Uterus (tissue), 4 donors: ENCODE results near the gene ACAP2. TPM values are rescaled to one million over a fixed set of nuclear protein-coding genes. Genes with fewer than 3 reads are reported as not detected.

ENCODE experiments used
- DNase-seq, 2 donors: peaks; one replicate each; pipeline ENCODE4 v3.0.0-alpha.2; 2019 to 2020
- H3K27ac ChIP-seq, 2 donors: fragments of 200-600 bp; sonication (generic); 1 replicate in 1 of 2; 2 replicates in 1 of 2; pipeline ENCODE4 v1.5.1; 2016 to 2018
- H3K27me3 ChIP-seq, 2 donors: fragments of 200-600 bp; sonication (generic); one replicate each; pipeline ENCODE4 v1.5.1; 2018 to 2019; ENCODE audit warnings: control low read depth in 1 of 2
- H3K36me3 ChIP-seq, 2 donors: fragments of 200-600 bp; sonication (generic); one replicate each; pipeline ENCODE4 v1.5.1; 2019; ENCODE audit warnings: control low read depth in 1 of 2
- H3K4me1 ChIP-seq, 2 donors: fragments of 200-600 bp; sonication (generic); one replicate each; pipeline ENCODE4 v1.5.1; 2018 to 2019; ENCODE audit warnings: control low read depth in 1 of 2
- H3K4me3 ChIP-seq, 2 donors: fragments of 200-600 bp; sonication (generic); 1 replicate in 1 of 2; 2 replicates in 1 of 2; pipeline ENCODE4 v1.5.1; 2018 to 2019; ENCODE audit warnings: mild to moderate bottlenecking in 1 of 2
- H3K9me3 ChIP-seq, 2 donors: fragments of 200-600 bp; sonication (generic); one replicate each; pipeline ENCODE4 v1.5.1; 2019; ENCODE audit warnings: control low read depth in 1 of 2
- CTCF ChIP-seq, 4 experiments: fragments of 200-600 bp in 2 of 4; fragments of 450-650 bp in 2 of 4; sonication (generic) in 2 of 4; IDR thresholded peaks; one replicate each; pipeline ENCODE4 v1.5.1; 2016 to 2019; ENCODE audit warnings: antibody characterized with exemption in 4 of 4, mild to moderate bottlenecking in 2 of 4, moderate library complexity in 1 of 4
- POLR2A ChIP-seq, 2 donors: fragments of 450-650 bp; IDR thresholded peaks; one replicate each; pipeline ENCODE4 v1.6.1; 2016; ENCODE audit warnings: antibody characterized with exemption in 2 of 2, mild to moderate bottlenecking in 1 of 2, moderate library complexity in 1 of 2
- intact Hi-C: fragments of 100-400 bp; cut with DNase I; formaldehyde crosslinking; loops from one replicate; pipeline ENCODE4 v1.15.1; 2023; ENCODE audit warnings: low total_unique reads
- total RNA-seq, 4 donors: library from RNA; depleted of rRNA in 3 of 4; stranded (reverse); fragments of >200 nt in 3 of 4; gene quantifications; one replicate each; pipeline versions ENCODE4 v1.1.0 to v1.2.4, GENCODE V29; 2014 to 2023
- donor health status: DM: yes; HTN: yes; CAD: no.

ACAP2 gene
- total RNA-seq, 4 donors from 2014 or later, result 40.3 to 140 (median 68.6) TPM

GRCh38 chr3:195312714-195313113 lies 130.1 kb downstream of the ACAP2 start:
- H3K27me3 ChIP-seq, result no peaks in the 10 kb centered on the region
- no peak for DNase-seq
- H3K36me3 ChIP-seq, result no peaks in the 10 kb centered on the region
- no peaks in the 10 kb centered on the region for H3K4me1 ChIP-seq
- no peak overlapping the region for H3K27ac ChIP-seq
- H3K9me3 ChIP-seq, result no peaks in the 10 kb centered on the region
- intact Hi-C loops, result no loop called here
- no peak overlapping the region for H3K4me3 ChIP-seq
- TF ChIP-seq POLR2A (IDR thresholded peaks at IDR 0.05), result no peak
- TF ChIP-seq CTCF (IDR thresholded peaks at IDR 0.05), result no peak

DNA sequence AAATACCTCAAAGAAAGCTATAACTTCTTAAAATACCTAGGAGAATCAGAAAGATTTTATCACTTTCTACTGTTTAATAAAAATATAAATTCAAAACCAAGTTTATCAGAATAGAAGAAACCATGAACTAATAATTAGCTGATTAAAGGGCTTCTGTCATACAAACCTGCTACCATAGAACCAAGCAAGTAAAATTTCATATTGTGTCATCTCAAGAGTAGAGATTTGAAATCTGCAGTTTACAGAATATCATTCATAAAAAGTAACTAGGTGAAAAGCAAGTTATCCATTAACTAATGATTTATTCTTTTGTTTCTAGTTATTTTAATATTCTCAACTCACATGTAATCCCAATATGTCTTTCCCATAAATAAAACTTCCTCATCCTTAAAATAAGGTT lies 135.1 kb downstream of the ACAP2 start:
- TF ChIP-seq POLR2A (IDR thresholded peaks at IDR 0.05) (no peak), CTCF (IDR thresholded peaks at IDR 0.05) (no peak)
- DNase-seq, result no peak
- intact Hi-C loops, result no loop called here
- Histone ChIP-seq H3K9me3 (no peaks in the 10 kb centered on the region), H3K27me3 (no peaks in the 10 kb centered on the region), H3K36me3 (no peaks in the 10 kb centered on the region), H3K4me3 (no peak overlapping the region), H3K4me1 (no peaks in the 10 kb centered on the region), H3K27ac (no peak overlapping the region)

- H3K4me3 ChIP-seq, result no peak overlapping the region
- H3K9me3 ChIP-seq, result no peaks in the 10 kb centered on the region
- H3K27ac ChIP-seq, result no peak overlapping the region
- H3K36me3 ChIP-seq, result no peaks in the 10 kb centered on the region
- H3K27me3 ChIP-seq, result no peaks in the 10 kb centered on the region
- TF ChIP-seq CTCF (IDR thresholded peaks at IDR 0.05), result no peak
- TF ChIP-seq POLR2A (IDR thresholded peaks at IDR 0.05), result no peak
- no peak for DNase-seq
- no peaks in the 10 kb centered on the region for H3K4me1 ChIP-seq
- intact Hi-C loops, result no loop called here
Measured at GRCh38 chr3:195306369-195306768, 136.5 kb downstream of the ACAP2 start.

DNA sequence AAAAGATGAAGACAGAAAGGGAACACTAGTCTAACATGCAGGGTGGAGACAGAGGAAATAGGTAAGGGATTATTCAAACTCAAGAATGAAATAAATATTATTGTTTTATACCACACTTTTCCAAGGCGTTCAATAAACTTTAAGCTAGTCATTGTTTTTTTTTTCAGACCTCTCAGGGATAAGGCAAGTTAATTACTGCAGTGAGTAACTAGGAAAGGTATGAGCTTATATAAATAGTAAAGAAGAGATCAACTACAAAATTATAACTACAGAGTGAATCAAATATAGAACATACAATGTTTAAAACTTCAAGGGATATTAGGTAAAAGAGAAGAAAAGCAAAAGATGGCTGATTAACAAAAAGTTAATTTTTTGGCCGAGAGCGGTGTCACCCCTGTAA lies 140.4 kb downstream of the ACAP2 start:
- H3K27ac ChIP-seq, result no peak overlapping the region
- no peaks in the 10 kb centered on the region for H3K27me3 ChIP-seq
- no peak overlapping the region for H3K4me3 ChIP-seq
- H3K9me3 ChIP-seq, result no peaks in the 10 kb centered on the region
- no peaks in the 10 kb centered on the region for H3K4me1 ChIP-seq
- TF ChIP-seq POLR2A (IDR thresholded peaks at IDR 0.05) (no peak), CTCF (IDR thresholded peaks at IDR 0.05) (no peak)
- intact Hi-C loops, result no loop called here
- no peaks in the 10 kb centered on the region for H3K36me3 ChIP-seq
- no peak for DNase-seq

- Histone ChIP-seq H3K9me3 (no peaks in the 10 kb centered on the region), H3K36me3 (no peaks in the 10 kb centered on the region), H3K4me1 (no peaks in the 10 kb centered on the region), H3K27ac (no peak overlapping the region), H3K4me3 (no peak overlapping the region), H3K27me3 (no peaks in the 10 kb centered on the region)
- intact Hi-C loops, result no loop called here
- DNase-seq, result no peak
- no peak for TF ChIP-seq CTCF (IDR thresholded peaks at IDR 0.05)
- TF ChIP-seq POLR2A (IDR thresholded peaks at IDR 0.05), result no peak
Measured at GRCh38 chr3:195297446-195297845, 145.4 kb downstream of the ACAP2 start.
